Amniotic epithelial cell (primary cell): ENCODE data around the gene PCNA.
"Not testable (repeated sequence)": the region's sequence is repeated elsewhere in the genome, so short reads cannot be mapped to it uniquely, and the experiment has no call there.

Experiments used
- DNase-seq: peaks from one replicate; pipeline ENCODE4 v3.0.0-alpha.2; 2010; ENCODE audit warnings: low read depth

The PCNA gene

GRCh38 chr20:5096463-5096862 lies 23.3 kb downstream of the PCNA start:
- DNase-seq: no peak

- DNase-seq: no peak
Observed at GRCh38 chr20:5095931-5096330, 23.8 kb downstream of the PCNA start.

GRCh38 chr20:5095454-5095853 lies 24.3 kb downstream of the PCNA start:
- DNase-seq: no peak

- DNase-seq: no peak
Observed at GRCh38 chr20:5092765-5093339, 26.9 kb downstream of the PCNA start.

- no peak for DNase-seq
Observed at GRCh38 chr20:5091902-5092301, 27.9 kb downstream of the PCNA start.

DNA sequence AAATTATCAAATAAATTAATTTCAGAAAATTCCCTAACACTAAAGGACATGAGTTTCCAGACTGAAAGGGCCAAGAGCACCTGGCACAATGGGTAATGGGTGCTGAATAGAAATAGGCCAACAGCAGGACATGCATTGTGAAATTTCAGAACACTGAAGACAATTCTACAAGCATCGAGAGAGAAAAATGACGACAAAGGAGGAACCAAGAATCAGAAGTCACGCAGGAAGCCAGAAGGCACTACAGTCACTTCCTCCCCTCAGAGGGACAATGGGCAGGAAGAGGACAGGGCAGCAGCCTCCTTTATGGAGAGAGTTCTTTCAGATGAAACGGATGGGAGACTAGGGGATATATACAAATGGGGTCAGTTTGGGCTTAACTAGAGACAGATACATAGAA lies 29.6 kb downstream of the PCNA start:
- no peak for DNase-seq

- DNase-seq: no peak
Observed at GRCh38 chr20:5088688-5089087, 31.1 kb downstream of the PCNA start.

DNA sequence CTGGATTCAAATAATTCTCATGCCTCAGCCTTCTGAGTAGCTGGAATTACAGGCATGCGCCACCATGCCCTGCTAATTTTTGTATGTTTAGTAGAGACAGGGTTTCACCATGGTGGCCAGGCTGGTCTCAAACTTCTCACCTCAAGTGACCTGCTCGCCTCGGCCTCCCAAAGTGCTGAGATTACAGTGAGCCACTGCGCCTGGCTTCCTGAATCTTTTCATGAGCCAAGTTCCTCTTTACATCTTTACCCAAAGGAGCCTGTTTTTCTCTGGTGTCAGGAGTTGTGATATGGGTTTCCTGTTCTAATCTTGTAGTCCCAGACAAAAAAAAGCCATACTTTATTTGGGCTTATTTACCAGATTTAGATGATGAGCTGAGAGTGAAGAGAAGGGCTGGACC lies 34.4 kb downstream of the PCNA start:
- DNase-seq: no peak

DNA sequence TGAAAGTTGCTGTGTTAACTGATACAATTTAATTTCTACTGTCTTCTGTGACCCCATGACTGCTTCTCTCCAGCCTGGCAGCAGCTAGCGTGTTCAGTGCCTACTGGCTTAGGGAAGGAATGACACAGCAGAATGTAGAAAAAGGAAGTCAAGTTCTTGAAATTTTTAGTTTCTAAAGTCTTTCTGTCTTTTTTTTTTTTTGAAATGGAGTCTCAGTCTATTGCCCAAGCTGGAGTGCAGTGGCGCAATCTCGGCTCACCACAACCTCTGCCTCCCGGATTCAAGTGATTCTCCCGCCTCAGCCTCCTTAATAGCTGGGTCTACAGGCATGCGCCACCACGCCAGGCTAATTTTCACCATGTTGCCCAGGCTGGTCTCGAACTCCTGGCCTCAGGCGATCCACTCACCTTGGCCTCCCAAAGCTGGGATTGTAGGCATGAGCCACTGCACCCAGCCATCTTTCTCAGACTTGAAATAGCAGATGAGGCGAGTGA lies 39.3 kb downstream of the PCNA start:
- peak; percentile 89 for DNase-seq

GRCh38 chr20:5078399-5078958 lies 41.3 kb downstream of the PCNA start:
- peak; percentile 14 for DNase-seq

DNA sequence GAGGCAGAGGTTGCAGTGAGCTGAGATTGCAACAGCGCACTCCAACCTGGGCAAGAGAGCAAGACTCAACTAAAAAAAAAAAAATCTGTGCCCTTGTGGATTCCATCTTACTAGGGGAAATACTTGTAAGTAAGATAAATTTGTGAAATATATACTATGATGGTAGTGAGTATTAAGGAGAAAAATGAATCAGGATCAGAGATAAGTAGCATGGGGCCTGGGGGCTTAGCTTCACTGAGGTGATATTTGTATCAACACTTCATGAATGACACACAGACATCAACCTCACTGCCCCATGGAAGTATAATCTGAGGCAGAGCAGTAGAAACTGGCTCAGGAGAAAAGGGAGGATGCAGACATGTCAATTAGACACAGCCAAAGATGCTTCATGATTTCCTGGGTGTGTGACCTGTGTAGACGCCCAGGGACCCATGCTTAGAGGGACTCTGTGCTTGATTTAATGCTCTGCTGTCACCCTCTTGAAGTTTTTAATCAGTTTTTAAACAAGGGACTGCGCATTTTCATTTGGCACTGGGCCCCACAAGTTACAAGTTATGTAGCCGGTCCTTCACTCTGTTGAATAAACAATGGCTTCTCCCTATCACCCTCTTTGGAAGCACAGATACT lies 41.9 kb downstream of the PCNA start:
- DNase-seq: no peak

DNA sequence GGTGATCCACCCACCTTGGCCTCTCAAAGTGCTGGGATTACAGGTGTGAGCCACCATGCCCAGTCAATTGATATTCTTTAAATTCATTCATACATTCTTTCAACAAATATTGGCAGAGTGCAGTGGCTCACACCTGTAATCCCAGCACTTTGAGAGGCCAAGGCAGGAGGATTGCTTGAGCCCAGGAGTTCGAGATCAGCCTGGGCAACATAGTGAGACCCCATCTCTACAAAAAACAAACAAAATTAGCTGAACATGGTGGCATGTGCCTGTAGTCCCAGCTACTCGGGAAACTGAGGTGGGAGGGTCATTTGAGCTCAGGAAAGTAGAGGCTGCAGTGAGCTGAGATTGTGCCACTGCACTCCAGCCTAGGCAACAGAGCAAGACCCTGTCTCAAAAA lies 42.8 kb downstream of the PCNA start:
- DNase-seq: not testable (repeated sequence)

DNA sequence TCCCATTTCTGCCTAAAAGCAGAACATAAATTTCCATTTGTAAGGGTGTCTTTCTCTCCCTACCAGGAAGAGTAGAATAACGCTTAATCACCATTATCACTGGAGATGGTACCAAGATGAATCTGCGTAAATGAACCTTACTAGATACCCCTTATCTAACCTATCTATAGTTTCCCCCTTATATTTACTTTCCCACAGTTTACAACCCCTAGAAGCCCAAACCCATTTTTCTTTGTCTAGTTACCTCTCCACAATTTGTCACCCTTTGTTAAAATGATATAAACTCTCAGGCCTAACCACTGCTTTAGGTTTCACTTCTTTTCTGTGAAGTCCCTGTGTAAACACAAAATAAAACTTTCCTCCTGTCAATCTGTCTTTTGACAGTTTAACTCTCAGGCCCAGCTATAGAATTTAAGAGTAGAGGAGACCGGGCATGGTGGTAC lies 45.5 kb downstream of the PCNA start:
- DNase-seq: no peak

- DNase-seq: no peak
Observed at GRCh38 chr20:5073660-5074231, 46.0 kb downstream of the PCNA start.

DNA sequence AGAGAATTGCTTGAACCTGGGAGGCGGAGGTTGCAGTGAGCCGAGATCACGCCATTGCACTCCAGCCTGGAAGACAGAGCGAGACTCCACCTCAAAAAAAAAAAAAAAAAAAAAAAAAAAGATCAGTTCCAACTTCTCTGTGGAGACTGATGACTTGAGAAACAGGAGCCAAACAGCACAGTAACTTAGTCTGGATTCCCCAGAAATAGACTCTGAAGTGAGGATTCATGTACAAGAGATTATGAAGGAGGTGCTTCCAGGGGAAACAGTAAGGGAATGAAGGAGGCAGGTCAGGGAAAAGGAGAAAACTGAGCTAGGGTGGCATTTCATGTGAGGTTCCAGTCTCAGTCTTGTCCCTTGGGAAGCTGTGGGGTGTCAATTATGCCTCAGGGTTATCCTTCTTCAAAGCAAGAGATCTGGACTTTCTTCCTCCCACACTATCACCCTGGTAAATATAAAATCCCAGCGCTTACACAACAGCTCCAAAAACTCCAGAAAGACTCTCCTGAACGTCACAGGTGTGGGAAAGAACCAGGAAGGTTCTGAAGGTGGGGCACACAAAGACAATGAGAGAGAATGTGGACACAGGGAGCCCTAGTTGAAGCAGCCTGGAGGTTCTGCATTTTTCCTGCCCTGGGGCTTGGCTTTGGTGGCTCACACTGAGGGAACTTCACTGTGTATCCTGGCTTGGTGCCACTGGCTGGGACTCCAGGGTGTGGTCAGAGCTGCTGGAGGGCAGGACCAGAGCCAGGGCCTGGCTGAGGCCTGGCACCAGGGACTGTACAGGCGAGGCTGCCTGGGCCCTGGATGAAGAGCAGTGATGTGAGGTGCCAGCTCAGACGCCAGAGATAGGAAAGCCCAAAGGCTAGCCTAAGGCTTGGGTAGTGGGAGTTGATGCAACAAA lies 46.8 kb downstream of the PCNA start:
- no peak for DNase-seq

GRCh38 chr20:5071942-5072341 lies 47.8 kb downstream of the PCNA start:
- not testable (repeated sequence) for DNase-seq

DNA sequence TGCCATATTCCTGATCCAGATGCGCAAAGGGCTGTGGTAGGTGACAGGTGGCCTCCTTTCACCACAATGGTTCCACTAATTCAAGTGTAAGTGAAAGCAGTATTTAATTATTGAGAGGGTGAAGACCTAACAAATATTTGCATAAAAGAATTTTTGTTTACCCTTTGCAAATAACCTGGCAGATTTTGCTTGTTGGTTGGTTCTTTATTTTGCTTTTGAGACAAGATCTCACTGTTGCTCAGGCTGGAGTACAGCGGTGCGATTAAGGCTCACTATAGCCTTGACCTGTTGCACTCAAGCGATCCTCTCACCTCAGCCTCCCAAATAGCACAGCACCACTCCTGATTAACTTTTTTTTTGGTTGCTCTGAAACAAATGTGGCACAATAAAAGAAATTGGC lies 49.2 kb downstream of the PCNA start:
- no peak for DNase-seq

- no peak for DNase-seq
Observed at GRCh38 chr20:5070081-5070480, 49.7 kb downstream of the PCNA start.

DNA sequence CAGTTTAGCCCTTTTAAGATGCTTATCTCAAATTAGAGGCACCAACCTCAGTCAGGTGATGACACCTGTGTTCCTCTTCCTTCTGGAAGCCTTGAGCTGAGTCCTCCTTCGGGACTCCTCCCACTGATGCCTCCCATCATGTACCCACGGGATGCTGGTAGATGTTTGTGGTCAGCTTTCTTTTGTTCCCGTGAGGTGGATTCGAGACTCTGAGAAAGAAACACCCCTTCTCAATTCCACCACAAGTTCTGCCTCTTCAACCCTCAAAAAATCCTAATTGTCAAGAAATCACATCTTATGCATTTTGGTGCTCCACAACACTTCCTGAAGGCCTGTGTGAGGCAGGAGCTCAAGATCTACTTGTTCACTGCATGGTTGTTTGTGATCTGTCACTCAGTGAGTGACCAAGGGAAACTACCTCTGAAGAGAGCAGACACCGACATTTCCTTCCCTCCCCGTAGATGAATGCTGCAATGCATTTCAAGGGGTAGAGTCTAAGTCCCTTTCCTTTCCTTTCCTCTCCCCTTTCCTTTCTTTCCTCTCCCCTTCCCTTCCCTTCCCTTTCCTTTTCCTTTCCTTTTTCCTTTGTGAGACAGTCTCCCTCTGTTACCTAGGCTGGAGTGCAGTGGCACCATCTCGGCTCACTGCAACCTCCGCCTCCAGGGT lies 50.5 kb downstream of the PCNA start:
- no peak for DNase-seq

DNA sequence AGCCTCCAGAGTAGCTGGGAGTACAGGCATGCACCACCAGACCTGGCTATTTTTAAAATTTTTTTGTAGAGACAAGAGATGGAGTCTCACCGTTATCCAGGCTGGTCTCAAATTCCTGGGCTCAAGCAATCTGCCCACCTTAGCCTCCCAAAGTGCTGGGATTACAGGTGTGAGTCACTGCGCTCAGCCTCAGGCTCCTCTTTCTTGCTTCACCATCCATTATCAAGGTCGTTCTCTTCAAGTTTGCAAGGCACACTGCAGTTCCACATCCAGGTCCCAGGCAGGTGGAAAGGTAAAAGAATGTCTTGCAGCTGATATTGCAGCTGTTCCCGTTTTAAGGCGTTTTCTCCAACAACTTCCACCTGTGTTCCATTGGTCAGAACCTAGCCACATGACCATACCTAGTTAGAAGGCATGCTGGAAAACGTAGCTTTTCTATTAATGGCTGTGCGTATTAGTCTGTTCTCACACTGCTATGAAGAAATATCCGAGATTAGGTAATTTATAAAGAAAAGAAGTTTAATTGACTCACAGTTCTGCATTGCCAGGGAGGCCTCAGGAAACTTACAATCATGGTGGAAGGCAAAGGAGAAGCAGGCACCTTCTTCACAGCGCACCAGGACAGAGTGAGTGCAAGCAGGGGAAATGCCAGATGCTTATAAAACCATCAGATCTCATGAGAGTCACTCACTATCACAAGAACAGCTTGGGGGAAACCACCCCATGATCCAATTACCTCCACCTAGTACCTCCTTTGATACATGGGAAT lies 51.7 kb downstream of the PCNA start:
- no peak for DNase-seq

DNA sequence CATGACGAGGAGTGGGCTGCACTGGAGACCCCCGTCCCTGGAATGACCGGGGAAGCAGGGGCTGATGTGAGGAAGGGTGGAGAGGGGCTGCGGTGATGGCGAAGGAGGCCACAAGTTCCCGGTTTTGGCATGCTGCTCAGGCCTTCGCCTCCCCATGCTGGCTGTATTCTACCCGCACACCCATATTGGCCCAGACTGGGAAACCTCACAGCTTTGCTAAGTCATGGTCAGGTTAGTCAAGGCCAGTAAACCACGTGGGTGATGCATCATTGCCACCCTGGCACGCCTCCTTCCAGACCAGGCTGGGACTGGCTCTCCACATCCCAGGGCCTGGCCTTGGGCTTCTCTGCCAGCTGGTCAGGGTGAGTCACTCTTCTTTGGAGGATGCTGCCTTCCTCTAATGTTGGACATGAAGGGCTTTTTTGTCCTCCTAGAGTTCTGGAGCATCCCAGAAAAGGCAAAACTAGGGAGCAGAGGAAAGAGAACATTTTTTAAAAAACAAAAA lies 53.8 kb downstream of the PCNA start:
- DNase-seq: peak; percentile 98
